K562 (cell line): ENCODE data around the gene HAPLN2. TPM values are rescaled to one million over a fixed set of nuclear protein-coding genes. Genes with fewer than 3 reads are reported as not detected.
A peak's percentile ranks its signal among the peaks of the same experiment; 100 is the strongest.

Source experiments
- ATAC-seq: fragments of 200-7000 bp; cut with Tn5 transposase; 3 replicates; pipeline ENCODE4 v1.9.1; 2020; ENCODE audit warnings: moderate library complexity
- BruUV-seq: library from RNA; stranded (reverse); fragments of 400-500 nt; replicated peaks from 2 replicates; lab custom pipeline; 2021; lab: Mats Ljungman, UMichigan
- CTCF ChIA-PET: fragments of 300-600 bp; formaldehyde crosslinking; extraction: SDS; loops from one replicate; lab custom pipeline; 2021; ENCODE audit warnings: low intra/inter-chr PET ratio; lab: Yijun Ruan, JAX
- POLR2A ChIA-PET: fragments of 300-600, 350-650 bp; sonication (Branson Sonifier 250); formaldehyde crosslinking; extraction: SDS; loops from one replicate; lab custom pipeline; 2021; ENCODE audit warnings: antibody characterized with exemption, inconsistent platforms; lab: Yijun Ruan, JAX
- DNase-seq, 4 experiments: peaks; one replicate each; pipeline versions ENCODE4 v3.0.0 to v3.0.0-alpha.2; 2011 to 2018; ENCODE audit warnings: low spot score in 3 of 4, mixed read lengths in 3 of 4; ENCODE audit errors: extremely low read depth in 1 of 4
- FAIRE-seq: peaks from 2 replicates; lab custom pipeline; 2011; peaks lifted over from hg19 to GRCh38; lab: Jason Lieb, UNC
- H2AFZ ChIP-seq: 2 replicates; pipeline ENCODE4 v1.6.0; 2011; ENCODE audit warnings: low read depth, low read length, control low read depth, inconsistent platforms
- H3K27ac ChIP-seq: fragments of 200-600 bp; 3 replicates; pipeline ENCODE4 v1.8.0; 2011; ENCODE audit warnings: low read depth, mild to moderate bottlenecking, control low read depth, inconsistent platforms, low read length, moderate library complexity, mixed read lengths; ENCODE audit errors: extremely low read depth
- H3K27me3 ChIP-seq, 2 experiments: fragments of 300-600 bp in 1 of 2; 2 replicates in 1 of 2; 3 replicates in 1 of 2; pipeline versions ENCODE4 v1.6.0 to v1.8.0; 2011; ENCODE audit warnings: inconsistent platforms in 2 of 2, low read length in 2 of 2, mild to moderate bottlenecking in 1 of 2, mixed read lengths in 1 of 2, moderate library complexity in 1 of 2; ENCODE audit not compliant: control insufficient read depth in 2 of 2, insufficient read depth in 2 of 2
- H3K36me3 ChIP-seq: fragments of 300-600 bp; 3 replicates; pipeline ENCODE4 v1.8.0; 2011; ENCODE audit warnings: mild to moderate bottlenecking, low read length, inconsistent platforms; ENCODE audit not compliant: control insufficient read depth, insufficient read depth
- H3K4me1 ChIP-seq, 2 experiments: fragments of 200-600 bp in 1 of 2; replicated peaks in 1 of 2; 2 replicates in 1 of 2; 3 replicates in 1 of 2; pipeline versions ENCODE4 v1.5.1 to v1.8.0; 2011; ENCODE audit warnings: inconsistent platforms in 2 of 2, low read length in 2 of 2, mild to moderate bottlenecking in 1 of 2, mixed read lengths in 1 of 2, moderate library complexity in 1 of 2; ENCODE audit not compliant: control insufficient read depth in 2 of 2, insufficient read depth in 2 of 2
- H3K4me2 ChIP-seq: 2 replicates; pipeline ENCODE4 v1.6.1; 2011; ENCODE audit warnings: low read length, control low read depth, inconsistent platforms, mixed read lengths; ENCODE audit not compliant: insufficient read depth
- H3K4me3 ChIP-seq: fragments of 200-600 bp; sonication (generic), shearing (Covaris generic); 2 replicates; pipeline ENCODE4 v1.5.1; 2016; ENCODE audit warnings: control low read depth, inconsistent platforms
- H3K79me2 ChIP-seq: fragments of 200-600 bp; 3 replicates; pipeline ENCODE4 v1.8.0; 2011; ENCODE audit warnings: low read length, inconsistent platforms; ENCODE audit not compliant: control insufficient read depth, insufficient read depth
- H3K9ac ChIP-seq, 2 experiments: 2 replicates each; pipeline versions ENCODE4 v1.6.0 to v1.6.1; 2011; ENCODE audit warnings: low read depth in 2 of 2, low read length in 2 of 2, control low read depth in 1 of 2, inconsistent platforms in 1 of 2, mild to moderate bottlenecking in 1 of 2, mixed read lengths in 1 of 2; ENCODE audit not compliant: insufficient read depth in 1 of 2
- H3K9me1 ChIP-seq: one replicate; pipeline ENCODE4 v1.6.0; 2011; ENCODE audit warnings: inconsistent platforms, mild to moderate bottlenecking, low read length, moderate library complexity; ENCODE audit not compliant: control insufficient read depth, insufficient read depth
- H3K9me3 ChIP-seq: replicated peaks from 2 replicates; pipeline ENCODE4 v1.5.1; 2011; ENCODE audit warnings: low read depth, low read length, inconsistent platforms; ENCODE audit not compliant: control insufficient read depth, insufficient read depth
- H4K20me1 ChIP-seq: replicated peaks from 2 replicates; pipeline ENCODE4 v1.6.1; 2011; ENCODE audit warnings: low read length, inconsistent platforms, mixed read lengths; ENCODE audit not compliant: control insufficient read depth, insufficient read depth
- CTCF ChIP-seq, 3 experiments: IDR thresholded peaks in 2 of 3; conservative IDR thresholded peaks in 1 of 3; 2 replicates each; pipeline ENCODE4 v1.5.1; 2011 to 2012; ENCODE audit warnings: low read length in 3 of 3, mild to moderate bottlenecking in 3 of 3, control low read depth in 2 of 3, improper control_type of control experiment in 1 of 3, inconsistent platforms in 1 of 3, low read depth in 1 of 3, mixed read lengths in 1 of 3, moderate library complexity in 1 of 3; ENCODE audit not compliant: insufficient read depth in 2 of 3
- HSF4 ChIP-seq: fragments of 250-450 bp; sonication (Bioruptor Pico); IDR thresholded peaks from 2 replicates; pipeline ENCODE4 v2.1.2; 2022; ENCODE audit warnings: mild to moderate bottlenecking, moderate library complexity, borderline replicate concordance
- L3MBTL2 ChIP-seq: fragments of 450-650 bp; IDR thresholded peaks from 2 replicates; pipeline ENCODE4 v1.6.1; 2016; ENCODE audit warnings: mild to moderate bottlenecking, moderate library complexity
- NCOR1 ChIP-seq: fragments of 450-650 bp; IDR thresholded peaks from 2 replicates; pipeline ENCODE4 v1.6.1; 2016; ENCODE audit warnings: mild to moderate bottlenecking, moderate library complexity
- POLR2G ChIP-seq: fragments of 200-400 bp; formaldehyde crosslinking; IDR thresholded peaks from 2 replicates; pipeline ENCODE4 v1.6.1; 2017; ENCODE audit warnings: low read depth, mild to moderate bottlenecking, antibody characterized with exemption, low read length, moderate library complexity
- RBFOX2 ChIP-seq: fragments of 200-400 bp; formaldehyde crosslinking; IDR thresholded peaks from 2 replicates; pipeline ENCODE4 v1.6.1; 2017; ENCODE audit warnings: low read depth, mild to moderate bottlenecking, low read length, moderate library complexity
- RNF2 ChIP-seq: sonication (generic); IDR thresholded peaks from 2 replicates; pipeline ENCODE4 v1.6.1; 2016
- SAFB2 ChIP-seq: fragments of 200-400 bp; formaldehyde crosslinking; IDR thresholded peaks from 2 replicates; pipeline ENCODE4 v1.6.1; 2018; ENCODE audit warnings: borderline replicate concordance, low read length, low read depth, moderate library complexity; ENCODE audit not compliant: severe bottlenecking
- SMARCA4 ChIP-seq: fragments of 450-650 bp; IDR thresholded peaks from 2 replicates; pipeline ENCODE4 v1.6.1; 2016
- THAP12 ChIP-seq: fragments of 250-450 bp; sonication (Bioruptor Pico); IDR thresholded peaks from 2 replicates; pipeline ENCODE4 v1.9.0; 2021; ENCODE audit warnings: mild to moderate bottlenecking, inconsistent platforms
- ZNF274 ChIP-seq: IDR thresholded peaks from 2 replicates; pipeline ENCODE4 v1.6.1; 2011; ENCODE audit warnings: low read depth, mild to moderate bottlenecking, low read length, moderate library complexity, borderline replicate concordance
- WGBS: fragments of 100-300 bp; shearing (Covaris generic); methylation state at CpG from one replicate; pipeline ENCODE4 v1.1.6; 2016; ENCODE audit warnings: low coverage, mixed read lengths; ENCODE audit not compliant: insufficient coverage; ENCODE audit errors: missing lambda C conversion rate; 5-methylcytosine and 5-hydroxymethylcytosine counted together
- in situ Hi-C: fragments of 300-500 bp; cut with MboI; formaldehyde crosslinking; loops from 4 replicates; pipeline ENCODE4 v1.15.0; 2018; ENCODE audit warnings: inconsistent platforms, mixed read lengths
- intact Hi-C: fragments of 100-400 bp; cut with micrococcal nuclease; formaldehyde crosslinking; loops from 2 replicates; pipeline ENCODE4 v1.14.2; 2022
- polyA plus RNA-seq, 8 experiments: library from polyadenylated mRNA; depleted of rRNA in 4 of 8; stranded (reverse) in 5 of 8; unstranded in 3 of 8; fragments of >200 nt; fragmentation: Nextera tagmentation in 2 of 8; fragmentation: Illumina TruSeq in 1 of 8; extraction: Ambion mirVana in 2 of 8; extraction: Trizol in 1 of 8; gene quantifications; 2 replicates each; pipeline versions ENCODE4 v1.2.1 to v1.2.3, GENCODE V29; 2011 to 2014; ENCODE audit warnings: inconsistent platforms in 1 of 8, missing spikeins in 1 of 8
- total RNA-seq, 7 experiments: library from RNA; depleted of rRNA in 6 of 7; stranded (reverse); fragments of >200 nt in 6 of 7; fragmentation: Illumina TruSeq in 2 of 7; extraction: Trizol in 2 of 7; gene quantifications; 2 replicates each; pipeline versions ENCODE4 v1.2.1 to v1.2.3, GENCODE V29; 2011 to 2021; ENCODE audit warnings: low replicate concordance in 1 of 7

The HAPLN2 gene
- total and polyA plus RNA-seq, 9 of the 15 experiments (the other 6 are each of a cell fraction or from before 2014, with no cell fraction given), result 0.14 to 5.2 (median 3.8) TPM; not detected in 4

GRCh38 chr1:156644146-156644545, 24.9 kb downstream of the HAPLN2 start:
- Histone ChIP-seq H3K9ac (peak overlapping the region in 1 of 2 experiments; percentile 43; a peak in 1 of 4 replicates), H3K4me1 (peaks cover 0 to 30% of the 10 kb centered on the region in 2 experiments; a peak in 2 of 5 replicates), H3K9me3 (no peaks in the 10 kb centered on the region), H4K20me1 (peaks cover 49% of the 10 kb centered on the region), H2AFZ (no peak overlapping the region), H3K27me3 (no peaks in the 10 kb centered on the region), H3K36me3 (peaks cover 50% of the 10 kb centered on the region), H3K4me3 (no peak overlapping the region), H3K9me1 (no peaks in the 10 kb centered on the region), H3K27ac (no peak overlapping the region), H3K79me2 (no peaks in the 10 kb centered on the region), H3K4me2 (no peak overlapping the region)
- WGBS, result 63% methylated on average over 3 of the region's 3 CpGs
- ATAC-seq, result no peak
- in situ Hi-C loops, result no loop called here
- FAIRE-seq, result no peak
- CTCF ChIA-PET, result no interaction called here
- intact Hi-C loops, result no loop called here
- no peak for DNase-seq
- TSS peak; percentile 20 for BruUV-seq
- POLR2A ChIA-PET, result interaction anchor here (0.5 to 3.4 kb wide), 7 partner anchors 8 to 642 kb away, joined by 3 to 21 read pairs (median 4); no protein-coding TSS in a partner anchor
- TF ChIP-seq RNF2 (no peak), RBFOX2 (0 out of 2 replicates have a peak, but pooled peaks have one; percentile 27), CTCF (IDR thresholded peaks at IDR 0.05 in 2 of 3, conservative IDR thresholded peaks at IDR 0.05 in 1 of 3; ENCODE audit: insufficient read depth in 2 of 3, low read depth in 1 of 3, low read length in 3 of 3) (no peak), HSF4 (no peak), L3MBTL2 (no peak), POLR2G (peak; percentile 62), SAFB2 (no peak), SMARCA4 (no peak), THAP12 (CRISPR knock-in tag) (no peak), NCOR1 (no peak), ZNF274 (no peak)
